Erythroblast (primary cell): ENCODE results near the gene FOXP2.

Source experiments
- DNase-seq, 2 experiments: peaks; one replicate each; lab custom pipeline; 2025; lab: John Stamatoyannopoulos, UW
- GATA1 ChIP-seq: IDR thresholded peaks from 2 replicates; pipeline ENCODE4 v1.6.1; 2011; ENCODE audit warnings: low read depth, mild to moderate bottlenecking, control low read depth, low read length, moderate library complexity
- POLR2A ChIP-seq: IDR thresholded peaks from 2 replicates; pipeline ENCODE4 v1.6.1; 2011; ENCODE audit warnings: mild to moderate bottlenecking, low read length

FOXP2 gene

DNA sequence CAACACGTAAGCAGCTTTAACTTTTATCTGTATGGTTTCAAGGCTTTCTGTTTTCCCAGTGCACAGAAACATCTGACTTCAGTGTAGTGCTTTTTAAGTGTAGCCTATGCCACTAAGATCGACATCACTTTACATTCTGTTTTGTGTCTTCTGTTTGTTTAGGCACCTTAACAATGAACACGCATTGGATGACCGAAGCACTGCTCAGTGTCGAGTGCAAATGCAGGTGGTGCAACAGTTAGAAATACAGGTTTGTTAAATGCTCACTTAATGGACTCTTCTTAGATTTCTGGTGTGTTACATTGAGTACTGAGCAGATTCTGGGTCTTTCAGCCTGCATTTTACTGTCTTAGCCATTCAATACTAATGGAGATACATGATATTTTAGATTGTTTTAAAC lies 237.4 kb downstream of the FOXP2 start:
- no peak for DNase-seq
- TF ChIP-seq POLR2A, result no peak
- no peak for TF ChIP-seq GATA1

DNA sequence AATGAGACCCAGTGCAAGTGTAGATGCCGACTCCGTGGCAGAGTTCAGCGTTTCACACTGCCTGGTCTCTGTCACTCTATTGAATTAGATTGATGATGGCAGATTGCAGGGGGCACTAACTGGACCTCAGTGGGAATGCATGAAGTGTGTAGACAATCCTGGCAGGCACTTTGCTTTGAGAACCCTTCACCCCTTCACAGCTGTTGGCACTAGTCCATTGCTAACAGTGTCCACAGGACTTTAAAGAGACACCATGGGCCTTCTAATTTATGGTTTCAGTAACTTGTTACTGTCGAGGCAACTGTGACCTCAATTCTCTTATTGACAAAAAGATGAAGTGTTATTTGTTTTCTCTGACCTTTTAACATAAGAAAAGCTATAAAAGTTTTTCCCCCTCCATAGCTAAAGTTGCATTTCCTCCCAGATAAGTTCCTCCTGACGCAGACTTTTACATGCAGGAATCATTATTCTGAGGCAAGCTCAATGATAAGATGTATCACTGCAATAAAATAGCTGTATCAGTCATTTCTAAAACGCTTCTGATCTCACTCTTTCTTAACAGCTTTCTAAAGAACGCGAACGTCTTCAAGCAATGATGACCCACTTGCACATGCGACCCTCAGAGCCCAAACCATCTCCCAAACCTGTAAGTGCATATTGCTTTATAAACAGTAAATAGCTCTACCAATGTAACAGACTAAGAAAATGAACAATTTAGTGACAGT lies 238.9 kb downstream of the FOXP2 start:
- TF ChIP-seq GATA1 (no peak), POLR2A (no peak)
- DNase-seq, result no peak

- no peak for TF ChIP-seq POLR2A
- TF ChIP-seq GATA1, result no peak
- DNase-seq, result no peak
Measured at GRCh38 chr7:114656466-114656865, 241.9 kb downstream of the FOXP2 start.

DNA sequence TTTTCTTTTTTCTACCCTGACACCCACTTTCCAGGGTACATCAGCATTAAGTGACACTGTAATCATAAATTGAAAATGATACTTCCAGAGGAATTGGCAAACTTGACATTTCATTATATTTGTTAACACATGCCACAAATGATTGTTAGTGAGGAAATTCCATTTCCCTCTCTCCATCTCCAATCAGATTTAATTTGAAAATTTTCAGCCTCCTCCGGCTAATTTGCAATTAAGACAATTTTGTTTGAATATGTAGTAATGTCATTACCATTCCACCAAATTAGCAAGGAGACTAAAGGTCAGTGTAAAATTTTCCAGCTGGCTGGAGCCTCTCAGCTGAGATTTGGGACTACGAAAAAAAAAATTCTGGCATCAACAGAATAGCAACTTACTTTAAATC lies 242.7 kb downstream of the FOXP2 start:
- DNase-seq, result no peak
- TF ChIP-seq GATA1, result no peak
- no peak for TF ChIP-seq POLR2A

GRCh38 chr7:114658216-114658615 lies 243.6 kb downstream of the FOXP2 start:
- TF ChIP-seq GATA1, result no peak
- TF ChIP-seq POLR2A, result no peak
- DNase-seq, result no peak

DNA sequence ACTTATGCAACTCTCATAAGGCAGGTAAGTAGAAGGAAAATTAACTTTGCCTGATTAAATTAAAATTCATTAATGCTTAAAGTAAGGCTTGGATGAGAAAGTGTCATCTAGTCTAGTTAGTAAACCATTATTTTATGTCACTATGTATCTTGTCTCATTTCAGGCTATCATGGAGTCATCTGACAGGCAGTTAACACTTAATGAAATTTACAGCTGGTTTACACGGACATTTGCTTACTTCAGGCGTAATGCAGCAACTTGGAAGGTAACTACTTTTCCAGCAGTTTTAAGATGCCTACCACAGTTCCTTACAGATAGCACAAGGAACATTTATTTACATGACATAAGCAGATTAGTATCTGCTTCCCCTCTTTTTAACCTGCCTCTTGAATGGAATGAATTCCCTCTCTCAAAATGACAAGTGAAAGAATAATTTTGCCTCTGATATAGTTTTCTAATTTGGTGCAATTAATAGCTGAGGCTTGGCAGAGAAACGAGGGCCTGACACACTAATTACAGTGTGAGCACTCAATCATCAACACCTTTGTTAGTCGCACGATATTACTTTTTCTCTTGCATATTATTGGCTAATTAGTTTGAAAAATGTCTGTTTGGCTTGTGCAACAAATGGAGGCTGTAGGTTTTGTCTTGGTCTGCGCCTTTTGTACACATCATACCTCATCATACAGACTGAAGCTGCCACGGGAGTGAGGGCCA lies 245.0 kb downstream of the FOXP2 start:
- TF ChIP-seq POLR2A (no peak), GATA1 (no peak)
- DNase-seq, result no peak

DNA sequence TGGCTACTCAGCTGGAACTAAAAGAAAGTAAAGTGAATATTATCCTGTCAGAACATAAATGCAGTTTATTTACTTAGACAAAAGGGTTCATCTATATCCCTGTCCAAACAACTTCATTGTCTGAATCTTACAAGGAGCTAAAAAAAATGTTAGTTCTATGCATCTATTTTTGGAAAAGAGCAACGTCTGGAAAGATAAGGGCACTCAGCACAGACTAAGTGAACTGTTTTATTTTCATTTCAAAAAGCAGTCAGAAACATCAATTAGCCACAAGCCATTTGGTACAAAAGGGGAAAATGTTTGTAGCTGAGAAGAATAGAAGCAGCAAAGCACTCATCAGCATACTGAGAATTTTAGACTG lies 245.5 kb downstream of the FOXP2 start:
- no peak for DNase-seq
- TF ChIP-seq POLR2A (no peak), GATA1 (no peak)

DNA sequence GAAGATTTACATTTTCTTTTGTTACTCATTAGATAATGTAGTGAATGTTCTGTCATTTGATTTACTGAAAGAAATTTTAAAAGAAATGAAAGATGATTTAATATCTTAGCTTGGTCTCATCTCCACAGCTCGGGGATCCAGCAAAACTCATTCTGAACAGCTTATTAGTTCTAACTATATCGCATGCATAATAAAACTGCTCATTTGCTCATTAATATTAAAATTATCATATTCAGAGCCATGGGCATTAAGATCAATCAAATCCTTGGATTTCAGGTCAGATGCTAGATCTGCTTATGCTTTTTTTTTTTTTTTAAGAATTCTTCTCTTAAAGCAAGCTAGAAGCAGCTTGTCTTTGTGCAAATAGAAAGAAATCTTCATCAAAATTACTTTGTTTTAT lies 246.1 kb downstream of the FOXP2 start:
- TF ChIP-seq GATA1, result no peak
- no peak for TF ChIP-seq POLR2A

DNA sequence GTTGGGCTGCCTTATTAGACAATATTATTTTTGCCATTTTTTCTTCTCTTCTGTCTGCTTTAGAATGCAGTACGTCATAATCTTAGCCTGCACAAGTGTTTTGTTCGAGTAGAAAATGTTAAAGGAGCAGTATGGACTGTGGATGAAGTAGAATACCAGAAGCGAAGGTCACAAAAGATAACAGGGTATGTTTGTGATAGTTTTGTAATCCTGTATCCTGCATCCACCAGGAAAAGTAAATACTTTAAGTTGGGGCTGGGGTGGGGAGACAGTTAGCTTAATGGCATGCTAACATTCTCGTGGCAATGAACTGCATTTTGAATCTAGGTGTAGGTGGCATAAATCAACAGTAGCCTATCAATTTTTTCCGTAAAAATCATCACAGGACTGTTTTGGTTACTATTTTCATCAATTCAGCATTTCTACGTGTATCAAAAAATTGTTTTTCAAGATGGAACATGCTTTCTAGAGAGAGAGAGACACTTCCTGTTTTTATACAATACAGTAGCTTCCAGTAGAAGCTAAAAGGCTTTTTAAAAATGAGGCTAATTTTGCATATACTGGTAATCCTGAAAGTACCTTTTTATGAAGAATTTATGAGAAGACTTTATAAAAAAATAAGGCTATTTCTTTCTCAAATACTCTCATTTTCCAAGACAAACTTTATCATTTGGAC lies 247.5 kb downstream of the FOXP2 start:
- no peak for DNase-seq
- TF ChIP-seq POLR2A (no peak), GATA1 (no peak)

More for the DNA sequence above, 246.1 kb downstream of the FOXP2 start:
- no peak for DNase-seq

- no peak for DNase-seq
Measured at GRCh38 chr7:114663502-114663901, 248.9 kb downstream of the FOXP2 start.

GRCh38 chr7:114670676-114671075 lies 256.1 kb downstream of the FOXP2 start:
- no peak for DNase-seq
- TF ChIP-seq POLR2A (no peak), GATA1 (no peak)

More at GRCh38 chr7:114663502-114663901, 248.9 kb downstream of the FOXP2 start:
- no peak for TF ChIP-seq GATA1
- no peak for TF ChIP-seq POLR2A

DNA sequence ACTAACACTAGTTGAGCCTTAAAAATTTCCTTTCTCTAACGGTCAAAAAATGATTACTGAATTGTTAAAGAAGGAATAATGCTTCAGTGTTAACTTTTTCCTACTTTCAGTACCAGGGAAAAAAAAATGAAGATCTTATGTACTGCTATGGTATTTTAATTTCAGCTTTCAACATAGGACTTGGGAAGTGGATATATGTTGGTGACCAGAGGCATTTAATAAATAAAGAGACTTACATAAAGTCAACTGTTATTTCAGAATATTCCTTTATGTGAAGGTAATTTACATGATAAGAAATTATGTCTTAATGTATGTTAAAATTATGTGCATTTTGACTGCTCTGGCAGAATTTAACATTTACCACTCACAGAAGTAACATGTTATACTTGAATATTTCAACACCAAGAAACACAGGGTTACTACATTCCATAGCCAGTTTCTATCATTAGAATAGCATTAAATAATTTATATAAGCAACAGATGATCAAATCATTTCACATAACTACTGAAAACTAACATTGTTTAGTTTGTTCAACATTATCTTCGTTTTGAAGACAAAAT lies 257.0 kb downstream of the FOXP2 start:
- no peak for TF ChIP-seq POLR2A
- no peak for TF ChIP-seq GATA1
- DNase-seq, result no peak

GRCh38 chr7:114678116-114678515 lies 263.5 kb downstream of the FOXP2 start:
- no peak for TF ChIP-seq GATA1
- no peak for TF ChIP-seq POLR2A
- DNase-seq, result no peak

DNA sequence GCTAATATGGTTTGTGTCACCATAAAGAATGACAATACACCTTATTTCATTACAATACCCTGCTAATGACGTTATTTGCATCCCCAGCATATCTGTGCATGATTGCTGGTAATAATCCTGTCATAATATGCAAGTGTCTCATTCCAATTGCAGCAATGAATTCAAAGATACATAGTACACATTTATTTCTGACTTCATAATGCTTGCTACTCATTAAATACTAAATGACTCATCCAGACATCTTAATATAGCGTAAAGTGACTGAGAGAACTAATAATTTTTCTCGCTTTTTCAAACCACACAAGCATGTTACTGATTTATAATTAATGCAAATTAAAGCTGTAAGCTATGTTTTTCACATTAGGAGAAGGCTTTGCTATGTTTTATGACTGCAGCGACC lies 272.6 kb downstream of the FOXP2 start:
- no peak for TF ChIP-seq POLR2A
- TF ChIP-seq GATA1, result no peak
- no peak for DNase-seq
